H1 (cell line): ENCODE results near the gene ASCC2. TPM values are rescaled to one million over a fixed set of nuclear protein-coding genes. Genes with fewer than 3 reads are reported as not detected.

Experiments
- CTCF ChIA-PET: fragments of 300-600 bp; sonication (Branson Sonifier 250); formaldehyde crosslinking; loops from one replicate; lab custom pipeline; 2021; ENCODE audit not compliant: partially characterized antibody; lab: Charles Lee
- POLR2A ChIA-PET: fragments of 300-600 bp; sonication (Branson Sonifier 250); formaldehyde crosslinking; loops from one replicate; lab custom pipeline; 2021; ENCODE audit warnings: inconsistent platforms; ENCODE audit not compliant: partially characterized antibody; lab: Charles Lee
- DNase-seq, 2 experiments: peaks; one replicate each; pipeline versions ENCODE4 v3.0.0 to v3.0.0-alpha.2; 2010 to 2022; ENCODE audit warnings: low spot score in 2 of 2, low read depth in 1 of 2, mixed read lengths in 1 of 2
- FAIRE-seq: peaks from 2 replicates; lab custom pipeline; 2011; peaks lifted over from hg19 to GRCh38; lab: Jason Lieb, UNC
- H2AFZ ChIP-seq: 2 replicates; pipeline ENCODE4 v1.8.1; 2012; ENCODE audit warnings: low read length, inconsistent platforms
- H2AK5ac ChIP-seq: 2 replicates; pipeline ENCODE4 v1.6.1; 2013; ENCODE audit warnings: low read depth, low read length
- H2BK120ac ChIP-seq: replicated peaks from 2 replicates; pipeline ENCODE3; 2013; ENCODE audit warnings: low read depth, low read length, inconsistent platforms
- H2BK12ac ChIP-seq: 2 replicates; pipeline ENCODE4 v1.6.1; 2013; ENCODE audit warnings: low read depth, low read length
- H2BK15ac ChIP-seq: 2 replicates; pipeline ENCODE4 v1.6.1; 2013; ENCODE audit warnings: low read length
- H2BK20ac ChIP-seq: 2 replicates; pipeline ENCODE4 v1.6.1; 2013; ENCODE audit warnings: low read length
- H2BK5ac ChIP-seq: 2 replicates; pipeline ENCODE4 v1.6.1; 2013; ENCODE audit warnings: low read depth, low read length
- H3K14ac ChIP-seq: 2 replicates; pipeline ENCODE4 v1.6.1; 2013; ENCODE audit warnings: inconsistent platforms; ENCODE audit not compliant: insufficient read length
- H3K18ac ChIP-seq: 2 replicates; pipeline ENCODE4 v1.6.1; 2013; ENCODE audit warnings: low read length; ENCODE audit errors: extremely low read depth
- H3K23ac ChIP-seq: 2 replicates; pipeline ENCODE4 v1.6.1; 2013; ENCODE audit warnings: inconsistent platforms; ENCODE audit not compliant: insufficient read length
- H3K23me2 ChIP-seq: 2 replicates; pipeline ENCODE4 v1.6.1; 2013; ENCODE audit warnings: low read depth, low read length
- H3K27ac ChIP-seq: 2 replicates; pipeline ENCODE4 v1.6.1; 2011; ENCODE audit warnings: low read depth, low read length, inconsistent platforms
- H3K27me3 ChIP-seq, 4 experiments: replicated peaks in 1 of 4; 1 replicate in 1 of 4; 2 replicates in 3 of 4; pipeline versions ENCODE4 v1.6.1 to v1.8.1; 2011 to 2013; ENCODE audit warnings: low read length in 3 of 4, mild to moderate bottlenecking in 3 of 4, inconsistent platforms in 2 of 4, mixed read lengths in 2 of 4, moderate library complexity in 1 of 4; ENCODE audit not compliant: control insufficient read depth in 3 of 4, insufficient read depth in 3 of 4; ENCODE audit errors: extremely low read depth in 1 of 4
- H3K36me3 ChIP-seq, 4 experiments: 2 replicates each; pipeline versions ENCODE4 v1.6.1 to v1.8.1; 2011 to 2013; ENCODE audit warnings: mild to moderate bottlenecking in 4 of 4, low read length in 3 of 4, moderate library complexity in 2 of 4, control low read depth in 1 of 4, inconsistent platforms in 1 of 4; ENCODE audit not compliant: insufficient read depth in 4 of 4, control insufficient read depth in 2 of 4
- H3K4ac ChIP-seq: replicated peaks from 2 replicates; pipeline ENCODE3; 2013; ENCODE audit warnings: low read length, low read depth, mixed read lengths, inconsistent platforms; ENCODE audit not compliant: insufficient read length
- H3K4me1 ChIP-seq, 4 experiments: replicated peaks in 1 of 4; 1 replicate in 1 of 4; 2 replicates in 3 of 4; pipeline versions ENCODE4 v1.6.1 to v1.8.1; 2011 to 2013; ENCODE audit warnings: low read length in 3 of 4, inconsistent platforms in 2 of 4, mixed read lengths in 1 of 4; ENCODE audit not compliant: insufficient read depth in 4 of 4, control insufficient read depth in 3 of 4
- H3K4me2 ChIP-seq, 2 experiments: 2 replicates each; pipeline versions ENCODE4 v1.6.1 to v1.8.1; 2011 to 2013; ENCODE audit warnings: low read depth in 2 of 2, low read length in 2 of 2, control low read depth in 1 of 2, inconsistent platforms in 1 of 2, mild to moderate bottlenecking in 1 of 2; ENCODE audit not compliant: insufficient read depth in 1 of 2
- H3K4me3 ChIP-seq, 4 experiments: fragments of 200-600, 300-600 bp in 1 of 4; sonication (generic), shearing (Covaris generic), sonication (Bioruptor Twin) in 1 of 4; 2 replicates each; pipeline versions ENCODE4 v1.5.1 to v1.8.1; 2011 to 2016; ENCODE audit warnings: low read length in 4 of 4, low read depth in 3 of 4, control low read depth in 2 of 4, inconsistent platforms in 2 of 4, mild to moderate bottlenecking in 2 of 4, mixed read lengths in 1 of 4, moderate library complexity in 1 of 4; ENCODE audit not compliant: insufficient read depth in 2 of 4; ENCODE audit errors: extremely low read depth in 1 of 4
- H3K56ac ChIP-seq: replicated peaks from 2 replicates; pipeline ENCODE3; 2013; ENCODE audit warnings: low read depth, mild to moderate bottlenecking, mixed read lengths, low read length, inconsistent platforms; ENCODE audit not compliant: insufficient read length
- H3K79me1 ChIP-seq: 2 replicates; pipeline ENCODE4 v1.6.1; 2013; ENCODE audit warnings: low read depth, low read length, control low read depth
- H3K79me2 ChIP-seq, 2 experiments: 2 replicates each; pipeline versions ENCODE4 v1.6.1 to v1.8.1; 2012 to 2013; ENCODE audit warnings: low read length in 2 of 2, mild to moderate bottlenecking in 2 of 2, inconsistent platforms in 1 of 2; ENCODE audit not compliant: insufficient read depth in 2 of 2, control insufficient read depth in 1 of 2
- H3K9ac ChIP-seq, 4 experiments: replicated peaks in 1 of 4; 1 replicate in 1 of 4; 2 replicates in 3 of 4; pipeline versions ENCODE4 v1.6.1 to v1.8.1; 2011 to 2013; ENCODE audit warnings: low read depth in 3 of 4, low read length in 3 of 4, control low read depth in 2 of 4, mild to moderate bottlenecking in 2 of 4, moderate library complexity in 2 of 4, inconsistent platforms in 1 of 4; ENCODE audit errors: extremely low read depth in 1 of 4
- H3K9me3 ChIP-seq, 2 experiments: 2 replicates each; pipeline versions ENCODE4 v1.6.1 to v1.8.1; 2012 to 2013; ENCODE audit warnings: mild to moderate bottlenecking in 2 of 2, moderate library complexity in 2 of 2, control low read depth in 1 of 2, inconsistent platforms in 1 of 2, low read depth in 1 of 2, low read length in 1 of 2, mixed read lengths in 1 of 2; ENCODE audit not compliant: insufficient read depth in 2 of 2
- H4K20me1 ChIP-seq, 2 experiments: replicated peaks in 1 of 2; 2 replicates each; pipeline versions ENCODE3 to v1.8.1; 2011 to 2013; ENCODE audit warnings: inconsistent platforms in 2 of 2, low read length in 2 of 2, mild to moderate bottlenecking in 1 of 2; ENCODE audit not compliant: insufficient read depth in 2 of 2, control insufficient read depth in 1 of 2
- H4K5ac ChIP-seq: 2 replicates; pipeline ENCODE4 v1.6.1; 2013; ENCODE audit warnings: low read length, low read depth, mixed read lengths, inconsistent platforms; ENCODE audit not compliant: insufficient read length
- H4K8ac ChIP-seq: 2 replicates; pipeline ENCODE4 v1.8.0; 2013; ENCODE audit warnings: mild to moderate bottlenecking, moderate library complexity, low read length, inconsistent platforms; ENCODE audit not compliant: insufficient read depth; ENCODE audit errors: extremely low read depth
- H4K91ac ChIP-seq: replicated peaks from 2 replicates; pipeline ENCODE3; 2013; ENCODE audit warnings: low read length, mixed read lengths, inconsistent platforms; ENCODE audit not compliant: insufficient read length
- ATF2 ChIP-seq: IDR thresholded peaks from 2 replicates; pipeline ENCODE4 v1.6.1; 2012; ENCODE audit warnings: low read length, inconsistent platforms
- CTCF ChIP-seq, 3 experiments: IDR thresholded peaks; 1 replicate in 2 of 3; 2 replicates in 1 of 3; pipeline versions ENCODE4 v1.5.1 to v1.6.1; 2011; ENCODE audit warnings: low read length in 3 of 3, mild to moderate bottlenecking in 3 of 3, inconsistent platforms in 2 of 3, low read depth in 1 of 3, moderate library complexity in 1 of 3; ENCODE audit not compliant: insufficient read depth in 1 of 3; ENCODE audit errors: control extremely low read depth in 1 of 3
- HDAC2 ChIP-seq, 2 experiments: fragments of 300-600 bp in 1 of 2; sonication (generic) in 1 of 2; IDR thresholded peaks; 2 replicates each; pipeline ENCODE4 v1.6.1; 2011 to 2012; ENCODE audit warnings: low read depth in 2 of 2, low read length in 2 of 2, mild to moderate bottlenecking in 2 of 2, moderate library complexity in 2 of 2, borderline replicate concordance in 1 of 2, inconsistent platforms in 1 of 2
- MAFK ChIP-seq: IDR thresholded peaks from 2 replicates; pipeline ENCODE4 v1.6.1; 2012; ENCODE audit warnings: low read depth, mild to moderate bottlenecking, improper control_type of control experiment, low read length
- NRF1 ChIP-seq: IDR thresholded peaks from 2 replicates; pipeline ENCODE4 v1.6.1; 2011; ENCODE audit warnings: mild to moderate bottlenecking, low read depth, low read length, improper control_type of control experiment
- POLR2A ChIP-seq, 2 experiments: IDR thresholded peaks; 1 replicate in 1 of 2; 2 replicates in 1 of 2; pipeline ENCODE4 v1.6.1; 2011; ENCODE audit warnings: low read depth in 2 of 2, low read length in 2 of 2, mild to moderate bottlenecking in 2 of 2; ENCODE audit errors: control extremely low read depth in 1 of 2
- RBBP5 ChIP-seq: IDR thresholded peaks from 2 replicates; pipeline ENCODE4 v1.7.1; 2012; ENCODE audit warnings: low read depth, mild to moderate bottlenecking, inconsistent platforms, low read length, moderate library complexity, borderline replicate concordance
- SP4 ChIP-seq: IDR thresholded peaks from 2 replicates; pipeline ENCODE4 v1.6.1; 2012; ENCODE audit warnings: low read length, inconsistent platforms
- TAF7 ChIP-seq: optimal IDR thresholded peaks from 2 replicates; pipeline ENCODE3; 2011; ENCODE audit warnings: low read depth, mild to moderate bottlenecking, inconsistent platforms, low read length, moderate library complexity, borderline replicate concordance
- WGBS, 2 experiments: shearing (Covaris generic) in 1 of 2; methylation state at CpG; one replicate each; pipeline versions ENCODE4 v1.1.6 to v1.1.7; 2013 to 2015; ENCODE audit warnings: low lambda C conversion rate in 2 of 2, mixed read lengths in 2 of 2, inconsistent platforms in 1 of 2, low coverage in 1 of 2, missing lambda C conversion rate in 1 of 2; ENCODE audit not compliant: insufficient replicate concordance in 2 of 2, insufficient coverage in 1 of 2, insufficient read length in 1 of 2; ENCODE audit errors: extremely low coverage in 1 of 2, missing lambda C conversion rate in 1 of 2; 5-methylcytosine and 5-hydroxymethylcytosine counted together
- polyA plus RNA-seq, 7 experiments: library from polyadenylated mRNA; depleted of rRNA in 3 of 7; stranded (reverse) in 5 of 7; unstranded in 2 of 7; fragments of >200 nt in 5 of 7; fragments of 200-250 nt in 2 of 7; gene quantifications; 1 replicate in 5 of 7; 2 replicates in 1 of 7; 4 replicates in 1 of 7; pipeline versions ENCODE4 v1.2.1 to v1.2.3, GENCODE V29; 2011 to 2013; ENCODE audit warnings: missing spikeins in 2 of 7, mixed read lengths in 2 of 7
- total RNA-seq: library from RNA; stranded (reverse); fragmentation: NEBNext Ultra II Directional; extraction: Animal tissue kit (Norgen Biotek cat#: 25700); gene quantifications from 2 replicates; pipeline ENCODE4 v1.2.1, GENCODE V29; 2021

ASCC2 gene
- total and polyA plus RNA-seq, 2 of the 8 experiments (the other 6 are each of a cell fraction or from before 2014, with no cell fraction given), result 35.0 to 35.8 TPM

GRCh38 chr22:29799217-29799680 lies 38.8 kb downstream of the ASCC2 start:
- Histone ChIP-seq H2AFZ (no peak overlapping the region), H3K23me2 (no peaks in the 10 kb centered on the region), H2BK15ac (no peak overlapping the region), H2BK120ac (no peak overlapping the region), H3K4me3 (no peak overlapping the region), H3K4ac (no peak overlapping the region), H4K91ac (no peak overlapping the region), H3K27ac (0 out of 2 replicates have a peak overlapping the region, but pooled peaks have one; percentile 63), H3K27me3 (no peaks in the 10 kb centered on the region), H3K36me3 (peaks cover 0 to 32% (median 9%) of the 10 kb centered on the region in 4 experiments; a peak in 6 of 8 replicates), H3K9ac (no peak overlapping the region), H3K9me3 (no peaks in the 10 kb centered on the region), H2BK5ac (no peak overlapping the region), H4K5ac (no peak overlapping the region), H3K56ac (no peak overlapping the region), H3K23ac (no peak overlapping the region), H2AK5ac (no peak overlapping the region), H3K14ac (no peak overlapping the region), H3K79me1 (no peaks in the 10 kb centered on the region), H3K18ac (no peak overlapping the region), H3K79me2 (no peaks in the 10 kb centered on the region), H3K4me1 (peaks cover 0 to 3% (median 0%) of the 10 kb centered on the region in 4 experiments; a peak in 1 of 7 replicates), H2BK20ac (no peak overlapping the region), H2BK12ac (no peak overlapping the region), H4K8ac (no peak overlapping the region), H3K4me2 (no peak overlapping the region), H4K20me1 (peaks cover 0 to 4% of the 10 kb centered on the region in 2 experiments)
- ChIA-PET POLR2A (no interaction called here), CTCF (no interaction called here)
- FAIRE-seq, result no peak
- 91% methylated on average over 8 of the region's 8 CpGs; no CpG with 5 or more reads in 1 of the 2 experiments for WGBS, 2 experiments
- DNase-seq, result no peak
- TF ChIP-seq CTCF (IDR thresholded peaks at IDR 0.05; ENCODE audit: control extremely low read depth in 1 of 3, insufficient read depth in 1 of 3, low read depth in 1 of 3, low read length in 3 of 3) (no peak), TAF7 (no peak), NRF1 (no peak), ATF2 (no peak), HDAC2 (IDR thresholded peaks at IDR 0.05; ENCODE audit: borderline replicate concordance in 1 of 2, low read depth in 2 of 2, low read length in 2 of 2) (no peak), RBBP5 (no peak), MAFK (no peak), SP4 (no peak), POLR2A (IDR thresholded peaks at IDR 0.05; ENCODE audit: control extremely low read depth in 1 of 2, low read depth in 2 of 2, low read length in 2 of 2) (no peak)
